GM23248 (cell line): ENCODE data around the gene TRPV3.

Experiments used
- EZH2 ChIP-seq: fragments of 200-600 bp; sonication (generic); IDR thresholded peaks from 2 replicates; pipeline ENCODE4 v1.6.1; 2018; ENCODE audit warnings: antibody characterized with exemption, mild to moderate bottlenecking; ENCODE audit not compliant: insufficient read depth, poor library complexity, severe bottlenecking
- EZH2phosphoT487 ChIP-seq: fragments of 200-600 bp; sonication (generic); IDR thresholded peaks from 2 replicates; pipeline ENCODE4 v1.6.1; 2018; ENCODE audit warnings: antibody characterized with exemption, moderate library complexity, mild to moderate bottlenecking, low read depth; ENCODE audit not compliant: insufficient read depth

- TF ChIP-seq EZH2phosphoT487 (no peak), EZH2 (no peak)
Observed at GRCh38 chr17:3507869-3508268, 49.7 kb downstream of the TRPV3 start.
